ENCODE measurements around the gene CSRNP2. TPM values are rescaled to one million over a fixed set of nuclear protein-coding genes. Genes with fewer than 3 reads are reported as not detected.

CSRNP2 gene
- total RNA-seq, 6 donors from 2014 or later: 20.3 to 29.6 (median 23.5) TPM

DNA sequence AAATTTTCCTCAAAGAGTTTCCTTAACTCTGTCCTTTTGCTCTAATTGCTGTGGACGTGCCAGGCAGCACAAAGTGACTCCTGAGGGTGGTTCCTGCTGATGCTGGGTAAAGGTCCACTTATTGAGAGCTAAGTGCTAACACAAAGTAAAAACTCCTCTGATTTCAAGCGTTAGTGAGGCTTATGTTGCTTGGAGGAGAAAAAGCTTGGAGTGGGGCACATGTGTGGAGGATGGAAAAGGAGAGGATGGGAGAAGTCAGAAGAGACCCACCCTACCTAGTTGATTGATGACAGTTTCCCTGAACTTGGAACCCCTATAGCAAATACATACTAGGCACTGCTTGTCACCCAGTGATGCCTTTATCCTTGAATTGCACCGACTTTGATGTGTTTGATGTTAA lies 47.1 kb downstream of the CSRNP2 start:
- H3K27ac ChIP-seq: no peak overlapping the region
- H3K9me3 ChIP-seq: no peaks in the 10 kb centered on the region
- 72 to 79% methylated on average over 3 of the region's 3 CpGs for WGBS, 2 donors
- H3K27me3 ChIP-seq: no peaks in the 10 kb centered on the region
- TF ChIP-seq POLR2A (IDR thresholded peaks at IDR 0.05) (no peak), EP300 (IDR thresholded peaks at IDR 0.05) (no peak), POLR2AphosphoS5 (IDR thresholded peaks at IDR 0.05) (no peak)
- TF ChIP-seq, protein P1, sequence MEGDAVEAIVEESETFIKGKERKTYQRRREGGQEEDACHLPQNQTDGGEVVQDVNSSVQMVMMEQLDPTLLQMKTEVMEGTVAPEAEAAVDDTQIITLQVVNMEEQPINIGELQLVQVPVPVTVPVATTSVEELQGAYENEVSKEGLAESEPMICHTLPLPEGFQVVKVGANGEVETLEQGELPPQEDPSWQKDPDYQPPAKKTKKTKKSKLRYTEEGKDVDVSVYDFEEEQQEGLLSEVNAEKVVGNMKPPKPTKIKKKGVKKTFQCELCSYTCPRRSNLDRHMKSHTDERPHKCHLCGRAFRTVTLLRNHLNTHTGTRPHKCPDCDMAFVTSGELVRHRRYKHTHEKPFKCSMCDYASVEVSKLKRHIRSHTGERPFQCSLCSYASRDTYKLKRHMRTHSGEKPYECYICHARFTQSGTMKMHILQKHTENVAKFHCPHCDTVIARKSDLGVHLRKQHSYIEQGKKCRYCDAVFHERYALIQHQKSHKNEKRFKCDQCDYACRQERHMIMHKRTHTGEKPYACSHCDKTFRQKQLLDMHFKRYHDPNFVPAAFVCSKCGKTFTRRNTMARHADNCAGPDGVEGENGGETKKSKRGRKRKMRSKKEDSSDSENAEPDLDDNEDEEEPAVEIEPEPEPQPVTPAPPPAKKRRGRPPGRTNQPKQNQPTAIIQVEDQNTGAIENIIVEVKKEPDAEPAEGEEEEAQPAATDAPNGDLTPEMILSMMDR (IDR thresholded peaks at IDR 0.05): no peak
- H3K36me3 ChIP-seq: no peaks in the 10 kb centered on the region
- DNase-seq: no peak
- no peak for ATAC-seq (ENCODE audit: low FRiP score in 2 of 2)
- H3K4me3 ChIP-seq: no peak overlapping the region
- H3K4me1 ChIP-seq: no peaks in the 10 kb centered on the region

DNA sequence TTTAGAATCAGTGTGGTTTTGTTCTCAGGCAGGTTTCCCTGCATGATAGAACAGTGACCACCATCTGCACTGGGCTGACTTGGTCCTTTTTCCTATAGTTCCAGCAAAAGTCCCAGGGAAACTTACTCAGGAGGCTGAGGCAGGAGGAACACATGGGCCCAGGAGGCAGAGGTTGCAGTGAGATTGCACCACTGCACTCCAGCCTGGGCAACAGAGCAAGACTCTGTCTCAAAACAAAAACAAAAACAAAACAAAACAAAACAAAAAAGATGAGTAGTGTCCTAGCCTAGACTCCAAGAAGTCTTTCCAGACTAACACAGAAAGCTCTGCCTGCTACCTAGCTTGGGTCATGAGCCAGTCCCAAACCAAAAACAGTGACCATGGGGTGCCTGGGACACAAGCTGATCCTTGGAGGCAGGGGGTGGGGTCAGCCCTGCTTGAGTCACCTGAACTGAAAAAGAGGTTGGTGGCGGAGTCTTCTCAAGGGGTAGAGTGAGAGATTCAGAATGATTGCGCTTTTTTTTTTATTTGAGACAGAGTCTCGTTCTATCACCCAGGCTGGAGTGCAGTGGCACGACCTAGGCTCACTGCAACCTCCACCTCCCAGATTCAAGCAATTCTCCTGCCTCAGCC lies 49.8 kb downstream of the CSRNP2 start:
- no peak overlapping the region for H3K27ac ChIP-seq
- WGBS, 2 donors: 92 to 97% methylated on average over 4 of the region's 4 CpGs
- TF ChIP-seq, protein P1 (IDR thresholded peaks at IDR 0.05): no peak
- TF ChIP-seq EP300 (IDR thresholded peaks at IDR 0.05): no peak
- TF ChIP-seq POLR2AphosphoS5 (IDR thresholded peaks at IDR 0.05): no peak
- no peak for TF ChIP-seq POLR2A (IDR thresholded peaks at IDR 0.05)
- no peaks in the 10 kb centered on the region for H3K27me3 ChIP-seq
- H3K9me3 ChIP-seq: no peaks in the 10 kb centered on the region
- H3K4me1 ChIP-seq: peaks cover 0 to 4% (median 0%) of the 10 kb centered on the region in 4 donors
- no peak overlapping the region for H3K4me3 ChIP-seq
- H3K36me3 ChIP-seq: no peaks in the 10 kb centered on the region
- DNase-seq (no peak), ATAC-seq (ENCODE audit: low FRiP score in 2 of 2) (no peak)

DNA sequence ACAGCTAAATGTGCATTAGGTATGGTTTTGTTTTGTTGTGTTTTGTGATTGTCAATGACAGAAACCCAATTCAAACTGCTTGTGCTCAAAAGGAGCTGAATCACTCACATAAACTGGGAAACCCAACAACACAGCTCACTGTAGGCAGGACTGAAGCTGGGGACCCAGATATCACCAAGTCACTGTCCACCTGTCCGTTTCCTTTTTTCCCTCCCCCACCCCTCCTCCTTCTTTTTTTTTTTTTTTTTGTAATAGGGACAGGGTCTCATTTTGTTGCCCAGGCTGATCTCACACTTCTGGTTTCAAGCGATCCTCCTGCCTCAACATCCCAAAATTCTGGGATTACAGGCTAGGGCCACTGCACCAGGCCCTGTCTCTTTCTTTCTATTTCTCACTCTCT lies 50.3 kb downstream of the CSRNP2 start:
- TF ChIP-seq EP300 (IDR thresholded peaks at IDR 0.05) (no peak), POLR2AphosphoS5 (IDR thresholded peaks at IDR 0.05) (no peak), POLR2A (IDR thresholded peaks at IDR 0.05) (no peak)
- TF ChIP-seq, protein P1 (IDR thresholded peaks at IDR 0.05): no peak
- WGBS, 2 donors: 85 to 88% methylated on average over 2 of the region's 2 CpGs
- no peak for DNase-seq
- Histone ChIP-seq H3K4me1 (peaks cover 0 to 4% (median 2%) of the 10 kb centered on the region in 4 donors), H3K4me3 (no peak overlapping the region), H3K27ac (no peak overlapping the region), H3K9me3 (no peaks in the 10 kb centered on the region), H3K27me3 (no peaks in the 10 kb centered on the region), H3K36me3 (no peaks in the 10 kb centered on the region)
- ATAC-seq (ENCODE audit: low FRiP score in 2 of 2): no peak

DNA sequence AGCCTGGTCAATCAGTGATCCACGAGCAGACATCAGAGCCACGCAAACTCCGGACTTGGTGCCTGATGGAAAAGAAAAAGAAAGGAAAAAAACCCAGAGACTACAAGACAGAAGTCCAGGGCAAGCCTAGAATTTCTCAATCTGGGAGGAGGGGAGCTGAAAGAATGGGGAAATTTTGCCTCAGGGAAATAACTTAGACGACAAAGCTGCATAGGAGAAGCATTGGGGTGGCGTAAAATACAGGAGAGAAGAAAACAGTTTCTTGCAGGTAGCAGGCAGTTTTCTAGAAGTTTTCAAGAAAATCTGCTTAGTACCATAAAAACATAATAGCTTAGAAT lies 54.6 kb downstream of the CSRNP2 start:
- H3K27ac ChIP-seq: peak overlapping the region in 3 of 4 donors; percentile 46 to 59 (median 47)
- DNase-seq (no peak), ATAC-seq (ENCODE audit: low FRiP score in 2 of 2) (no peak)
- WGBS, 2 donors: 53 to 61% methylated on average over 5 of the region's 5 CpGs
- no peaks in the 10 kb centered on the region for H3K9me3 ChIP-seq
- H3K4me1 ChIP-seq: peaks cover 7 to 31% (median 17%) of the 10 kb centered on the region in 4 donors
- H3K27me3 ChIP-seq: no peaks in the 10 kb centered on the region
- H3K36me3 ChIP-seq: no peaks in the 10 kb centered on the region
- peak overlapping the region in 3 of 4 donors; percentile 17 to 28 (median 23) for H3K4me3 ChIP-seq
- TF ChIP-seq POLR2AphosphoS5 (IDR thresholded peaks at IDR 0.05) (no peak), EP300 (IDR thresholded peaks at IDR 0.05) (no peak), POLR2A (IDR thresholded peaks at IDR 0.05) (no peak)
- TF ChIP-seq, protein P1 (IDR thresholded peaks at IDR 0.05): no peak
